PC-9 (cell line): ENCODE measurements around the gene SORCS2.

Experiments used
- CTCF ChIP-seq: fragments of 200-600 bp; sonication (generic); conservative IDR thresholded peaks from 2 replicates; pipeline ENCODE4 v1.6.1; 2017; ENCODE audit warnings: mixed run types, antibody characterized with exemption, mild to moderate bottlenecking, moderate library complexity
- EZH2 ChIP-seq: fragments of 200-600 bp; sonication (generic); IDR thresholded peaks from 2 replicates; pipeline ENCODE4 v1.8.0; 2017; ENCODE audit warnings: antibody characterized with exemption, low read depth

- TF ChIP-seq CTCF (no peak), EZH2 (no peak)
Observed at GRCh38 chr4:7646384-7647061, 454.2 kb downstream of the SORCS2 start.
